Small intestine (tissue), 7 donors: ENCODE data around the gene GNL2. TPM values are rescaled to one million over a fixed set of nuclear protein-coding genes. Genes with fewer than 3 reads are reported as not detected.
A peak's percentile ranks its signal among the peaks of the same experiment; 100 is the strongest.
"Not testable (repeated sequence)": the region's sequence is repeated elsewhere in the genome, so short reads cannot be mapped to it uniquely, and the experiment has no call there.

Source experiments
- DNase-seq, 2 donors: peaks; one replicate each; pipeline versions ENCODE4 v3.0.0 to v3.0.0-alpha.2; 2013
- FAIRE-seq: peaks from 2 replicates; lab custom pipeline; 2012; peaks lifted over from hg19 to GRCh38; lab: Jason Lieb, UNC
- H3K27ac ChIP-seq, 3 donors: one replicate each; pipeline ENCODE4 v1.5.1; 2013; ENCODE audit warnings: low read length in 2 of 3, mild to moderate bottlenecking in 2 of 3, control low read depth in 1 of 3, inconsistent platforms in 1 of 3, low read depth in 1 of 3, moderate library complexity in 1 of 3
- H3K27me3 ChIP-seq, 3 donors: one replicate each; pipeline ENCODE4 v1.6.1; 2013; ENCODE audit warnings: low read length in 3 of 3, inconsistent platforms in 1 of 3; ENCODE audit not compliant: control insufficient read depth in 3 of 3, insufficient read depth in 3 of 3
- H3K36me3 ChIP-seq, 3 donors: one replicate each; pipeline ENCODE4 v1.6.1; 2013; ENCODE audit warnings: low read length in 3 of 3, inconsistent platforms in 1 of 3, low read depth in 1 of 3, mild to moderate bottlenecking in 1 of 3, moderate library complexity in 1 of 3; ENCODE audit not compliant: control insufficient read depth in 3 of 3, insufficient read depth in 2 of 3
- H3K4me1 ChIP-seq, 3 donors: one replicate each; pipeline ENCODE4 v1.6.1; 2013; ENCODE audit warnings: low read length in 2 of 3, inconsistent platforms in 1 of 3, low read depth in 1 of 3, mild to moderate bottlenecking in 1 of 3, moderate library complexity in 1 of 3; ENCODE audit not compliant: control insufficient read depth in 3 of 3, insufficient read depth in 2 of 3
- H3K4me3 ChIP-seq, 3 donors: one replicate each; pipeline ENCODE4 v1.5.1; 2013; ENCODE audit warnings: low read length in 3 of 3, control low read depth in 1 of 3, inconsistent platforms in 1 of 3, low read depth in 1 of 3, mild to moderate bottlenecking in 1 of 3, moderate library complexity in 1 of 3
- H3K9me3 ChIP-seq, 2 donors: one replicate each; pipeline ENCODE4 v1.6.1; 2013; ENCODE audit warnings: low read depth in 1 of 2, low read length in 1 of 2; ENCODE audit not compliant: control insufficient read depth in 2 of 2, insufficient read depth in 1 of 2
- WGBS, 3 donors: extraction: QIAGEN DNeasy Blood & Tissue Kit; methylation state at CpG; one replicate each; pipeline ENCODE4 v1.1.7; 2013; 5-methylcytosine and 5-hydroxymethylcytosine counted together
- polyA plus RNA-seq, 4 donors: library from polyadenylated mRNA; stranded (reverse) in 3 of 4; unstranded in 1 of 4; fragments of 200-250 nt in 3 of 4; fragments of 120-200 nt in 1 of 4; gene quantifications; one replicate each; pipeline versions ENCODE4 v1.2.1 to v1.2.3, GENCODE V29; 2013
- donor health status: healthy with polysubstance abuse.
- donor health status: control.
- donor health status: control.
- donor health status: Bipolar disorder and iron deficiency.
- donor health status: healthy.

GNL2 gene
- polyA plus RNA-seq, 4 donors, result 29.4 to 67.8 (median 45.5) TPM

DNA sequence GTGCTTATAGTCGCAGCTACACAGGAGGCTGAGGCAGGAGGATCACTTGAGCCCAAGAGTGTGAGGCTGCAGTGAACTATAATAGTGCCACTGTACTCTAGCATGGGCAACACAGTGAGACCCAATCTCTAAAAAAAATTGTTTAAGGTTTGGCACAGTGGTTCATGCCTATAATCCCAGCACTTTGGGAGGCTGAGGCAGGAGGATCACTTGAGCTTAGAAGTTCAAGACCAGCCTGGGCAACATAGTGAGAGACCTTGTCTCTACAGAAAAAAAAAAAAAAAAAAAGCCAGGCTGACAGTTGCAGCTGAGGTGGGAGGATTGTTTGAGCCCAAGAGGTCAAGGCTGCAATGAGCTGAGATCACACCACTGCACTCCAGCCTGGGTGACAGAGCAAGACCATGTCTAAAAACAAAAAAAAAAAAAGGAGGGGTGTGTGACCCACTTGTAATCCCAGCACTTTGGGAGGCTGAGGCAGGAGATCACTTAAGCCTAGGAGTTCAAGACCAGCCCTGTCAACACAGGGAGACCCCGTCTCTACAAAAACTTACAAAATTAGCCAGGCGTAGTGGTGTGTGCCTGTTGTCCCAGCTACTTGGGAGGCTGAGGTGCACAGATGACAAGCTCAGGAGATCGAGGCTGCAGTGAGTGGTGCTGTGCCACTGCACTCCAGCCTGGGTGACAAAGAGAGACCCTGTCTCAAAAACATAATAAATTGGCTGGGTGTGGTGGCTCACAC lies 63.1 kb downstream of the GNL2 start:
- FAIRE-seq, DNase-seq, H3K4me1 ChIP-seq, H3K9me3 ChIP-seq, H3K27ac ChIP-seq, H3K4me3 ChIP-seq, H3K27me3 ChIP-seq, H3K36me3 ChIP-seq: not testable (repeated sequence)
- WGBS, 3 donors, result 94 to 97% (median 94%) methylated on average over 4 of the region's 4 CpGs

DNA sequence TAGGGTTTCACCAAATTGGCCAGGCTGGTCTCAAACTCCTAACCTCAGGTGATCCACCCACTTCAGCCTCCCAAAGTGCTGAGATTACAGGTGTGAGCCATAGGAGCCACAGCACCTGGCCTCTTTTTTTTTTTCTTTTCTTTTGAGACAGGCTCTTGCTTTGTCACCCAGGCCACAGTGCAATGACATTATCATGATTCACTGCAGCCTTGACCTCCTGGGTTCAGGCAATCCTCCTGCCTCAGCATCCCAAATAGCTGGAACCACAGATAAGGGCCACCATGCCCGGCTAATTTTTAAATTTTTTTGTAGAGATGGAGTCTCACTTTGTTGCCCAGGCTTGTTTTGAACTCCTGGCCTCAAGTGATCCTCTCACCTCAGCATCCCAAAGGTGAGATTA lies 65.8 kb downstream of the GNL2 start:
- H3K4me1 ChIP-seq, H3K4me3 ChIP-seq, H3K27ac ChIP-seq, H3K9me3 ChIP-seq, DNase-seq, FAIRE-seq, H3K36me3 ChIP-seq, H3K27me3 ChIP-seq: not testable (repeated sequence)
- WGBS, 3 donors, result 64 to 82% (median 73%) methylated on average over 1 of the region's 1 CpG

DNA sequence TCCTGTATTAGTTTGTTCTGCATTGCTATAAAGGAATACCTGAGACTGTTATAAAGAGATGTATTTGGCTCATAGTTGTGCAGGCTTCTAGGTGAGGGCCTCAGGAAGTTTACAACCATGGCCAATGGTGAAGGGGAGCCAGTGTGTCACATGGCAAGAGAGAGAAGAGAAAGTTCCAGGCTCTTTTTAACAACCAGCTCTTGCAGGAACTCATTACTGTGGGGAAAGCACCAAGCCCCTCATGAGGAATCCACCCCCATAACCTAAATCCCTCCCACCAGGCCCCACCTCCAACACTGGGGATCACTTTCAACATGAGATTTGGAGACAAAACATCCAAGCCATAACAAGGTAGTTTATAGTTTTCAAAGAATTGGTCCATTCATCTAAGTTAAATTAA lies 76.1 kb downstream of the GNL2 start:
- DNase-seq, result no peak
- H3K9me3 ChIP-seq, result no peaks in the 10 kb centered on the region
- no peak for FAIRE-seq
- no peaks in the 10 kb centered on the region for H3K36me3 ChIP-seq
- no peak overlapping the region for H3K27ac ChIP-seq
- peak overlapping the region in 1 of 3 donors; percentile 16 for H3K4me3 ChIP-seq
- H3K27me3 ChIP-seq, result no peaks in the 10 kb centered on the region
- H3K4me1 ChIP-seq, result peaks cover 0 to 4% (median 0%) of the 10 kb centered on the region in 3 donors

DNA sequence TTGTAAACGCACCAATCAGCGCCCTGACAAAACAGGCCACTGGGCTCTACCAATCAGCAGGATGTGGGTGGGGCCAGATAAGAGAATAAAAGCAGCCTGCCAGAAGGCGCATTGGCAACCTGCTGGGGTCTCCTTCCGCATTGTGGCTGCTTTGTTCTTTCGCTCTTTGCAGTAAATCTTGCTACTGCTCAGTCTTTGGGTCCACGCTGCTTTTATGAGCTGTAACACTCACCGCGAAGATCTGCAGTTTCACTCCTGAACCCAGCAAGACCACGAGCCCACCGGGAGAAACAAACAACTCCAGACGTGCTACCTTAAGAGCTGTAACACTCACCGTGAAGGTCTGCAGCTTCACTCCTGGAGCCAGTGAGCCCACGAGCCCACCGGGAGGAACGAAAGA lies 76.8 kb downstream of the GNL2 start:
- 73 to 81% (median 74%) methylated on average over 15 of the region's 15 CpGs for WGBS, 3 donors
- not testable (repeated sequence) for DNase-seq, H3K27me3 ChIP-seq, H3K9me3 ChIP-seq, H3K4me1 ChIP-seq, FAIRE-seq, H3K27ac ChIP-seq, H3K36me3 ChIP-seq
- peak overlapping the region in 1 of 3 donors; percentile 16 for H3K4me3 ChIP-seq

DNA sequence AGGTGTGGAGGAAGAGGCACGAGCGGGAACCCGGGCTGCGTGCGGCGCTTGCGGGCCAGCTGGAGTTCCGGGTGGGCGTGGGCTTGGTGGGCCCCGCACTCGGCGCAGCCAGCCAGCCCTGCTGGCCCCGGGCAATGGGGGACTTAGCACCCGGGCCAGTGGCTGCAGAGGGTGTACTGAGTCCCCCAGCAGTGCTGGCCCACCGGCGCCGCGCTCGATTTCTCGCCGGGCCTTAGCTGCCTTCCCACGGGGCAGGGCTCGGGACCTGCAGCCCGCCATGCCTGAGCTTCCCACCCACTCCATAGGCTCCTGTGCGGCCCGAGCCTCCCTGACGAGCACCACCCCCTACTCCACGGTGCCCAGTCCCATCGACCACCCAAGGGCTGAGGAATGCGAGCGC lies 77.5 kb downstream of the GNL2 start:
- WGBS, 3 donors, result 96 to 98% (median 97%) methylated on average over 9 to 29 of the region's 31 CpGs
- not testable (repeated sequence) for H3K4me1 ChIP-seq

DNA sequence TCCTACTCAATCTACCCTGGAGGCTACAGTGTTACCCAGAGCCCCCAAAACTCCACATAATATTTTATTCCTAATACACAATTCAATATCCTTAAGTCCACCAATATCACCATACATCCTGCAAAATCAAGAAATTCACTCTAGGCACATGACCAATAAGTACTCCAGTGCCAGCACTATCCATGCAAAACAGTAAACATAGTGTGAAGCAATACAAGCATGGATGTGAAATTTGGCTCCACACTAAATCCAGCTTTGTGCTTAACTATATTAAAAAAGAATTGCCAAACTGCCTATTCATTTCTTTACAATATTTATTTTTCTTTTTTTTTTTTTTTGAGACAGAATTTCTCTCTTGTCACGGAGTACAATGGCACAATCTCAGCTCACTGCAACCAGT lies 78.2 kb downstream of the GNL2 start:
- peaks cover 0 to 3% (median under 1%) of the 10 kb centered on the region in 3 donors for H3K36me3 ChIP-seq
- no peaks in the 10 kb centered on the region for H3K9me3 ChIP-seq
- DNase-seq, result no peak
- no peak for FAIRE-seq
- no peak overlapping the region for H3K27ac ChIP-seq
- no peaks in the 10 kb centered on the region for H3K27me3 ChIP-seq
- no peak overlapping the region for H3K4me3 ChIP-seq
- H3K4me1 ChIP-seq, result peaks cover 0 to 11% (median 7%) of the 10 kb centered on the region in 3 donors
- WGBS, 3 donors, result 91 to 100% (median 95%) methylated on average over 1 of the region's 1 CpG

More for the DNA sequence above, 77.5 kb downstream of the GNL2 start:
- H3K4me3 ChIP-seq, H3K27me3 ChIP-seq, DNase-seq, H3K9me3 ChIP-seq, H3K27ac ChIP-seq, H3K36me3 ChIP-seq, FAIRE-seq: not testable (repeated sequence)

Other genes starting within 250 kb of the GNL2 start
- gene ZC3H12A, start 121.4 kb downstream of the GNL2 start, polyA plus RNA-seq, result 10 to 100 TPM; 12.4 to 24.6 (median 19.4) TPM
- 10 to 100 TPM; 41.9 to 50.3 (median 47.1) TPM for gene MEAF6, start 81.2 kb downstream of the GNL2 start, polyA plus RNA-seq
- 10 to 100 TPM in 1 of 4 donors, 1 to 10 TPM in 3; 4.6 to 11.6 (median 5.1) TPM for gene SNIP1, start 41.6 kb downstream of the GNL2 start, polyA plus RNA-seq
- 10 to 100 TPM in 1 of 4 donors, 1 to 10 TPM in 3; 1.6 to 30.0 (median 3.8) TPM for gene DNALI1, start 39.0 kb downstream of the GNL2 start, polyA plus RNA-seq
- 1 to 10 TPM in 1 of 4 donors, under 1 TPM in 1, not detected in 2; 0.27 to 1.2 TPM for gene RSPO1, start 39.0 kb upstream of the GNL2 start, polyA plus RNA-seq
- 10 to 100 TPM in 2 of 4 donors, 1 to 10 TPM in 2; 4.0 to 23.5 (median 7.6) TPM for gene CDCA8, start 96.6 kb upstream of the GNL2 start, polyA plus RNA-seq
- gene EPHA10, start 169.2 kb upstream of the GNL2 start, polyA plus RNA-seq, result 1 to 10 TPM; 1.9 to 5.4 (median 3.5) TPM
- gene MANEAL, start 197.9 kb upstream of the GNL2 start, polyA plus RNA-seq, result 1 to 10 TPM in 2 of 4 donors, under 1 TPM in 2; 0.81 to 6.1 (median 2.3) TPM
- 10 to 100 TPM; 29.6 to 44.0 (median 38.6) TPM for gene C1orf122, start 211.9 kb upstream of the GNL2 start, polyA plus RNA-seq
- gene YRDC, start 212.3 kb upstream of the GNL2 start, polyA plus RNA-seq, result 10 to 100 TPM; 14.0 to 15.7 (median 14.4) TPM